Naive thymus-derived CD4-positive, alpha-beta T cell (primary cell): ENCODE data around the gene PDZD2. TPM values are rescaled to one million over a fixed set of nuclear protein-coding genes. Genes with fewer than 3 reads are reported as not detected.

ENCODE experiments used
- ATAC-seq: fragments of 150-1000 bp; cut with Tn5 transposase; 2 replicates; pipeline ENCODE4 v1.10.0; 2021; ENCODE audit warnings: mild to moderate bottlenecking, moderate library complexity
- CTCF ChIA-PET: fragments of 350-600 bp; sonication (Branson Sonifier 250); formaldehyde crosslinking; loops from one replicate; lab custom pipeline; 2021; ENCODE audit warnings: antibody characterized with exemption; lab: Charles Lee
- POLR2A ChIA-PET: fragments of 350-600 bp; sonication (Branson Sonifier 250); formaldehyde crosslinking; loops from one replicate; lab custom pipeline; 2021; ENCODE audit warnings: antibody characterized with exemption, inconsistent platforms; lab: Charles Lee
- DNase-seq, 9 donors: peaks; one replicate each; pipeline versions ENCODE4 v3.0.0 to v3.0.0-alpha.2; 2020 to 2022; ENCODE audit warnings: mixed read lengths in 1 of 9
- H3K27ac ChIP-seq: one replicate; pipeline ENCODE4 v1.7.0; 2013; ENCODE audit warnings: mild to moderate bottlenecking, low read depth, low read length, moderate library complexity
- H3K27me3 ChIP-seq, 2 donors: one replicate each; pipeline ENCODE4 v1.7.0; 2013; ENCODE audit warnings: low read length in 2 of 2, mild to moderate bottlenecking in 2 of 2, moderate library complexity in 2 of 2; ENCODE audit not compliant: control insufficient read depth in 2 of 2, insufficient read depth in 2 of 2
- H3K36me3 ChIP-seq, 3 experiments: 1 replicate in 2 of 3; 2 replicates in 1 of 3; pipeline ENCODE4 v1.7.0; 2013; ENCODE audit warnings: low read length in 3 of 3, mild to moderate bottlenecking in 3 of 3, moderate library complexity in 1 of 3; ENCODE audit not compliant: insufficient read depth in 3 of 3, control insufficient read depth in 2 of 3
- H3K4me1 ChIP-seq, 2 donors: one replicate each; pipeline ENCODE4 v1.7.0; 2013; ENCODE audit warnings: low read length in 2 of 2, mild to moderate bottlenecking in 2 of 2, moderate library complexity in 1 of 2; ENCODE audit not compliant: control insufficient read depth in 2 of 2, insufficient read depth in 2 of 2
- H3K4me3 ChIP-seq: 2 replicates; pipeline ENCODE4 v1.7.0; 2013; ENCODE audit warnings: mild to moderate bottlenecking, low read length
- H3K9me3 ChIP-seq, 3 experiments: 1 replicate in 2 of 3; 2 replicates in 1 of 3; pipeline ENCODE4 v1.7.0; 2013; ENCODE audit warnings: low read length in 3 of 3; ENCODE audit not compliant: control insufficient read depth in 2 of 3
- H3K27ac Mint-ChIP-seq, 9 donors: one replicate each; pipeline ENCODE4 v1.8.0; 2020 to 2022; ENCODE audit warnings: mixed read lengths in 9 of 9, mild to moderate bottlenecking in 8 of 9, moderate library complexity in 5 of 9, inconsistent platforms in 2 of 9
- H3K27me3 Mint-ChIP-seq, 5 donors: one replicate each; pipeline ENCODE4 v1.8.0; 2021 to 2022; ENCODE audit warnings: mixed read lengths in 5 of 5, mild to moderate bottlenecking in 1 of 5
- H3K36me3 Mint-ChIP-seq, 5 donors: one replicate each; pipeline ENCODE4 v1.8.0; 2020 to 2022; ENCODE audit warnings: mixed read lengths in 5 of 5, mild to moderate bottlenecking in 3 of 5, inconsistent platforms in 1 of 5
- H3K4me1 Mint-ChIP-seq, 7 donors: one replicate each; pipeline ENCODE4 v1.8.0; 2020 to 2022; ENCODE audit warnings: mixed read lengths in 7 of 7, mild to moderate bottlenecking in 3 of 7, inconsistent platforms in 1 of 7
- H3K4me3 Mint-ChIP-seq, 10 donors: one replicate each; pipeline ENCODE4 v1.8.0; 2020 to 2022; ENCODE audit warnings: mild to moderate bottlenecking in 10 of 10, mixed read lengths in 10 of 10, moderate library complexity in 6 of 10, inconsistent platforms in 2 of 10
- H3K9me3 Mint-ChIP-seq, 11 donors: one replicate each; pipeline ENCODE4 v1.8.0; 2020 to 2022; ENCODE audit warnings: mixed read lengths in 11 of 11, mild to moderate bottlenecking in 4 of 11, inconsistent platforms in 1 of 11, moderate library complexity in 1 of 11
- intact Hi-C, 2 donors: fragments of 100-400 bp; cut with micrococcal nuclease; formaldehyde crosslinking; loops; one replicate each; pipeline ENCODE4 v1.15.1; 2023
- polyA plus RNA-seq, 2 donors: library from polyadenylated mRNA; unstranded; fragments of 300-500 nt; fragmentation: Illumina TruSeq; gene quantifications; one replicate each; pipeline ENCODE4 v1.2.3, GENCODE V29; 2021
- total RNA-seq, 6 experiments: library from RNA in 5 of 6; stranded (reverse) in 5 of 6; gene quantifications; 1 replicate in 5 of 6; 2 replicates in 1 of 6; pipeline ENCODE4 v1.2.3 and lab custom pipeline; 2021 to 2026

Gene PDZD2
- total and polyA plus RNA-seq, 7 experiments from 2014 or later: 1.1 to 2.7 (median 1.3) TPM; not detected in 1

DNA sequence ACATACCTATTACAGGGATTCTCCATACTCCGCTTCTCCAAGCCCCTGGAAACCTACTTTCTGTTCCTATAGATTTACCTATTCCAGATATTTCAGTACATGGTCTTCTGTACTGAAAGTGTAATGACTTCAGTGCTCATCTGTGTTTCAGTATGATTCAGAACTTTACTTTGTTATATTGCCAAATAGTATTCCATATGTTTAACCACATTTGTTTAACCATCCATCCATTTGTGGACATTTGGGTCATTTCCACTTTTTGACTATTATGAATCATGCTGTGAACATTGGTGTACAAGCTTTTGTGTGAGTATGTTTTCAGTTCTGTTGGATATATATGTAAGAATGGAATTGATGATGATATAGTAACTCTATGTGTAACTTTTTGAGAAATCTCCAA lies 188.9 kb downstream of the PDZD2 start:
- Mint-ChIP-seq H3K27ac (no peak overlapping the region), H3K27me3 (peaks cover 0 to 9% (median 6%) of the 10 kb centered on the region in 5 donors), H3K4me1 (peaks cover 0 to 9% (median 7%) of the 10 kb centered on the region in 7 donors), H3K9me3 (peaks cover 0 to 17% (median 7%) of the 10 kb centered on the region in 11 donors), H3K4me3 (no peak overlapping the region), H3K36me3 (peaks cover 0 to 7% (median 2%) of the 10 kb centered on the region in 5 donors)
- intact Hi-C loops: loop anchor here in 1 of 2 donors (5.0 to 10.0 kb wide), 2 partner anchors 407 to 499 kb away; no protein-coding TSS in a partner anchor
- POLR2A ChIA-PET: no interaction called here
- CTCF ChIA-PET: interaction anchor here (0.6 to 1.2 kb wide), 2 partner anchors 46 to 265 kb away, joined by 4 to 5 read pairs; no protein-coding TSS in a partner anchor
- no peaks in the 10 kb centered on the region for H3K36me3 ChIP-seq
- no peak overlapping the region for H3K27ac ChIP-seq
- no peak for ATAC-seq
- H3K27me3 ChIP-seq: no peaks in the 10 kb centered on the region
- H3K4me1 ChIP-seq: no peaks in the 10 kb centered on the region
- H3K9me3 ChIP-seq: peaks cover 0 to 7% (median 0%) of the 10 kb centered on the region in 3 experiments
- H3K4me3 ChIP-seq: no peak overlapping the region
- no peak for DNase-seq

DNA sequence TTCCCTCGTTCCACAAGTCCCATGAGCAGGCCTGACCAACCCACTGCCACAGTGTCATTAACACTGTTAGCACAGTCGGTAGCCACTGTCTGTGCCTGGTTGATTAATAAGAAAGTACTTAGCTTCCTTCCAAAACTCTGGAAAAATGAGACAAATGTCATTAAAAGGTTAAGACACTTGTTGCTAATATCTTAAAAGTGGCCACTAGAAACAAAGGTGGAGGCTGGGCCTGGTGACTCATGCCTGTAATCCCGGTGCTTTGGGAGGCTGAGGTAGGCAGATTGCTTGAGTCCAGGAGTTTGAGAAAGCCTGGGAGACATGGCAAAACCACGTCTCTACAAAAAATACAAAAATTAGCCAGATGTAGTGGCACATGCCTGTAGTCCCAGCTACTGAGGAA lies 194.0 kb downstream of the PDZD2 start:
- Mint-ChIP-seq H3K9me3 (peaks cover 0 to 15% (median 4%) of the 10 kb centered on the region in 11 donors), H3K4me1 (no peaks in the 10 kb centered on the region), H3K27me3 (peaks cover 0 to under 1% (median 0%) of the 10 kb centered on the region in 5 donors), H3K36me3 (peaks cover 0 to 4% (median 2%) of the 10 kb centered on the region in 5 donors), H3K27ac (peak overlapping the region in 2 of 9 donors; percentile 46 to 66), H3K4me3 (no peak overlapping the region)
- Histone ChIP-seq H3K27me3 (no peaks in the 10 kb centered on the region), H3K4me3 (no peak overlapping the region), H3K36me3 (no peaks in the 10 kb centered on the region), H3K9me3 (peaks cover 0 to 7% (median 0%) of the 10 kb centered on the region in 3 experiments), H3K27ac (no peak overlapping the region), H3K4me1 (no peaks in the 10 kb centered on the region)
- DNase-seq (no peak), ATAC-seq (no peak)
- ChIA-PET POLR2A (no interaction called here), CTCF (no interaction called here)
- intact Hi-C loops: no loop called here

DNA sequence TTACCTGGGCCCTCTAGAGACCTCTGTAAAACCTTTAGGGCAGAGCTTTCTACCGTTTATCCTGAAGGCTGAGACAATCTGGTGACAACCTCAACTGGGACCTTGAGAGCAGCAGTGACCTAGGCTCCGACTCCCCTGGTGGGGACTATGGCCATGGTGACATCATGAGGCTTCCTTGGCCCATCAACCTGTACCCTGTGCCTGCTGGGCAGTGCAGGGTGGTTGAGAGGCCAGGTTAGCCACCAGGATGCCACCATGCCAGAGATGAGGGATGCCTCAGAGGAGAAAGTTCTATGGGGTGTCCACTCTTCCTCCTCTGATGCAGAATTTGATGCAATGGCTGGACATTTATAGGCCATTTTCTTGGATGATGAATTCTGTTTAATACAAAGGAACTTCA lies 194.8 kb downstream of the PDZD2 start:
- DNase-seq (no peak), ATAC-seq (peak; percentile 14)
- POLR2A ChIA-PET: no interaction called here
- Mint-ChIP-seq H3K27me3 (no peaks in the 10 kb centered on the region), H3K9me3 (peaks cover 0 to 7% (median 3%) of the 10 kb centered on the region in 11 donors), H3K36me3 (peaks cover 0 to 4% (median 2%) of the 10 kb centered on the region in 5 donors), H3K27ac (no peak overlapping the region), H3K4me3 (no peak overlapping the region), H3K4me1 (no peaks in the 10 kb centered on the region)
- no peak overlapping the region for H3K27ac ChIP-seq
- H3K36me3 ChIP-seq: no peaks in the 10 kb centered on the region
- intact Hi-C loops: no loop called here
- H3K4me3 ChIP-seq: no peak overlapping the region
- peaks cover 0 to 2% (median 0%) of the 10 kb centered on the region in 3 experiments for H3K9me3 ChIP-seq
- CTCF ChIA-PET: interaction anchor here (1.7 kb wide), 1 partner anchor 243 kb away, joined by 4 read pairs; no protein-coding TSS in a partner anchor
- no peaks in the 10 kb centered on the region for H3K27me3 ChIP-seq
- no peaks in the 10 kb centered on the region for H3K4me1 ChIP-seq

DNA sequence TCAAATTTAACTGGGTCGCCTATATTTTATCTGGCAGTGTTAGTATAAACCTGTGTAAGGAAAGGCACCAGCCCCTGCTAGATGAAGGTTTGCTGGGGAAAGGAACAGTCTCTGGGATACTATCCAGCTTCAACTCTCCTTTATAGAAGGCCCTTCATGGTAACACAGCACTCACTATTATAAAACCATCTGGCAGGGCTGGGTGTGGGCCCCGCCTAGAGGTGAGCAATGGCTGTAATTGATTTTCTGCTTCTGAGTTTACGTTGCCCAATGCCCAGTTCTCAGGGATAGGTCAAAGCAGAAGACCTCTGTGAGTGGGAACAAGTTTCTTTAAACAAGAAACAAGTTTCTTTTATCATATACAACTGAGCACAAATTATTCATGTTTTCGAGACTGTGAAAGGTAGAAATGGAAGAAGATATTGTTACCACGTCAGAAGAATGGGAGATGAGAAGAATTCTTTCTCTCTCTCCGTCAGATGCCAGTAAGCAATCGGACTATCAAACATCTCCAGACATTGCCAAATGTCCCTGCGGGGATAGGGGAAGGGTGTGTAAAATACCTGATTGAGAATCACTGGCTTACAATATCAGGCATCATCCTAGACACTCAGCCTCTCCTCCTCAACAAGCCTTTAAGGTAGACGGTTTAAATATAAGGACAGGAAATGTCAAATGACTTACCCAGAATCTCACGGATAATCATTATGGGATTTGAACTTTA lies 205.9 kb downstream of the PDZD2 start:
- no peak for DNase-seq
- Histone ChIP-seq H3K27ac (no peak overlapping the region), H3K36me3 (no peaks in the 10 kb centered on the region), H3K9me3 (no peaks in the 10 kb centered on the region), H3K27me3 (no peaks in the 10 kb centered on the region), H3K4me3 (no peak overlapping the region), H3K4me1 (no peaks in the 10 kb centered on the region)
- peaks cover 0 to 5% (median 0%) of the 10 kb centered on the region in 7 donors for H3K4me1 Mint-ChIP-seq
- no peaks in the 10 kb centered on the region for H3K36me3 Mint-ChIP-seq
- no peak for ATAC-seq
- H3K4me3 Mint-ChIP-seq: no peak overlapping the region
- H3K27ac Mint-ChIP-seq: peak overlapping the region in 1 of 9 donors; percentile 17
- intact Hi-C loops: no loop called here
- H3K9me3 Mint-ChIP-seq: peaks cover 0 to 2% (median 0%) of the 10 kb centered on the region in 11 donors
- ChIA-PET POLR2A (no interaction called here), CTCF (interaction anchor here (0.8 to 1.0 kb wide), 2 partner anchors 9 to 19 kb away, joined by 3 to 5 read pairs; no protein-coding TSS in a partner anchor)
- no peaks in the 10 kb centered on the region for H3K27me3 Mint-ChIP-seq

DNA sequence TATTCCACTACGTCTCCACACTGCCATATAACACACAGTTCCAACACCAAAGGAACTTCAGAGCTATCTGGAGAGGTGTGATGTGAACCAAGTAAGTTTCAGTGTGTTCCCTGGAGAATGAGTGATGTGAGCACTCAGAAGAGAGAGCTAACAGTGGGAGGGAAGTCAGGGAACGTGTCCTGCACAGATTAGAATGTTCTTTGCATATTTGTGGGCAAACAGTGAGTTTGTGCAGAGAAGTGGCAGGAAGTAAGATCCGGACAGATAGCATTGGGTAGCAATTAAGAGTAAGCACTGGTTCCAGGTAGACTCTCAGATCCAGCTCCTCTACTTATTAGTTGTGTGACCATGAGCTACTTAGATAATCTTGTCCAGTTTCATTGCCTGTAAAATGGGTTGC lies 206.4 kb downstream of the PDZD2 start:
- H3K9me3 ChIP-seq: no peaks in the 10 kb centered on the region
- H3K4me3 ChIP-seq: no peak overlapping the region
- CTCF ChIA-PET: interaction anchor here (0.8 to 1.0 kb wide), 2 partner anchors 9 to 18 kb away, joined by 3 to 5 read pairs; no protein-coding TSS in a partner anchor
- Mint-ChIP-seq H3K4me3 (no peak overlapping the region), H3K4me1 (peaks cover 0 to 5% (median 0%) of the 10 kb centered on the region in 7 donors), H3K36me3 (no peaks in the 10 kb centered on the region), H3K27ac (peak overlapping the region in 3 of 9 donors; percentile 7 to 17 (median 16)), H3K9me3 (no peaks in the 10 kb centered on the region), H3K27me3 (no peaks in the 10 kb centered on the region)
- no peaks in the 10 kb centered on the region for H3K4me1 ChIP-seq
- DNase-seq (no peak), ATAC-seq (no peak)
- H3K27ac ChIP-seq: no peak overlapping the region
- no peaks in the 10 kb centered on the region for H3K27me3 ChIP-seq
- intact Hi-C loops: no loop called here
- H3K36me3 ChIP-seq: no peaks in the 10 kb centered on the region
- POLR2A ChIA-PET: no interaction called here

DNA sequence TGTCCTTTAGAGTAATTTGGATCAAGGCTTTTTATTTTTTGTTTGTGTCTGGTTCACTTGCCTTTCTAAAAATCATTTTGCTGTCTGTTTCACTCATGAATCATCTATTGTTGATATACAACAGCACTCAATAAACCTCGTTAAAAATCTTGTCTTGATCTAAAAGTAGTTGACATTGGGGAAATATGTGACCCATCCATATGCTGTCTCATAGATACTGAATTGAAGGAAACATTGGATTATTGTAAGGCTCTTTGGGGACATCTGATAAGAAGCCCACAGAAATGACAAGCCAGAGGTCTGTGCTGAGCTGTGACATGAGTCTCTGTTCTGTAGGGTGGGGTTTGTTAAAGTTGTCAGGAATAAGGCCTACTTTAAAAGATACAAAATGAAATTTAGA lies 208.0 kb downstream of the PDZD2 start:
- Mint-ChIP-seq H3K4me1 (peaks cover 0 to 13% (median 7%) of the 10 kb centered on the region in 7 donors), H3K27me3 (peaks cover 0 to 4% (median 3%) of the 10 kb centered on the region in 5 donors), H3K9me3 (no peaks in the 10 kb centered on the region), H3K36me3 (no peaks in the 10 kb centered on the region), H3K27ac (no peak overlapping the region), H3K4me3 (no peak overlapping the region)
- Histone ChIP-seq H3K27ac (no peak overlapping the region), H3K27me3 (no peaks in the 10 kb centered on the region), H3K4me3 (no peak overlapping the region), H3K4me1 (no peaks in the 10 kb centered on the region), H3K9me3 (no peaks in the 10 kb centered on the region), H3K36me3 (no peaks in the 10 kb centered on the region)
- ATAC-seq: no peak
- no peak for DNase-seq
- CTCF ChIA-PET: no interaction called here
- POLR2A ChIA-PET: no interaction called here
- intact Hi-C loops: no loop called here
